Measurements from ENCODE around the gene ZNF213.

The ZNF213 gene

DNA sequence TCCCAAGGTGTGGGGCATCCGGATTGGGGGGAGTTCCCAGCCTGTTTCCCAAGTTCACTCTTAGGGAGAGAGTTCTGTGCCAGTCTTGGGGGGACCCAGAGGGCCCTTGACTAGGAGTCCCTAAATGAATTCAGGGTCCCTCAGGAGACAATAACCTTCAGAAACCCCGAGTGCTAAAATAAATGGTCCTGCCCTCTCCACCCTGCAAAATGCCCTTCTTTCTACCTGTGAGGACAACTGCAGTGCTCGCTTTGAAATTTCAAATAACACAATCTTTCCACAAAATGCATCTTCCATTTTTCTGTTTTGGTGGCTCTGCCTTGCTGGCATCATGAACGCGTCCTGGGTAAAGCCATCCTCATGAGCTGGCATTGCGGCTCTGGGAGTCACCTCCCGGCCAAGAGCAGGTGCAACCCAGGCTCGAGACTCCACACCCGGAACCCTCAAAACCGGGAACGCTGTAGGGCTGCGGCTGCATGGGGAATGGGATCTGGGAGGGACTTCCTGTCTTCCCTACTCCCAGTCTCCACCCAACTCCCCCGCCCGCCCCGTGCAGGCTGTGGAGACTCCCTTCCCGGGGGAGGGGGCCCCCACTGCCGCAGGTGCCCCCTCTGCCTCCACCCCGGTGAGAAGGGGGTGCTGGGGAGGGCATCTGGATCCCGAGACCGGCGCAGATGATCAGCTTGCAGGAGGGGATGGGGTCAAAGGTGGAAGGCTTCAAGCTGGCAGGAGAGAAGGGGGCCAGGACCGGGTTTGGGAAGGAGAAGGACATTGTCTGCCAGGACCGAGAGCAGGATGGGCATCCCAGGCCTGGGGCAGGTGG lies 22.6 kb upstream of the ZNF213 start, which contains the start of gene ZNF205:
ZNF205 (plus strand) TSS at position 529 of the 823 bp plus-strand sequence. CDS start 845 bp downstream, outside the sequence.
- Histone ChIP-seq H3K4me3 (peak within 1 kb of the TSS; percentile 92), H3K36me3 (ENCODE audit: insufficient read depth, low read length) (no peaks in the 10 kb centered on the region; the same call in 1 of the 2 replicates), H3K9ac (ENCODE audit: insufficient read length) (peak within 1 kb of the TSS; percentile 89), H3K9me3 (ENCODE audit: low read depth, low read length) (no peaks in the 10 kb centered on the region), H3K27ac (no peak within 1 kb of the TSS)
- DNase-seq (ENCODE audit: low read depth, low spot score) = no peak
- TF ChIP-seq POLR2AphosphoS5 (IDR thresholded peaks at IDR 0.05; ENCODE audit: borderline replicate concordance, low read depth, low read length) = peak; percentile 82
- TF ChIP-seq FOXP2 (optimal IDR thresholded peaks at IDR 0.05; ENCODE audit: control extremely low read depth, extremely low read length, insufficient read depth) = no peak
- no peak for TF ChIP-seq EZH2 (IDR thresholded peaks at IDR 0.05)

DNA sequence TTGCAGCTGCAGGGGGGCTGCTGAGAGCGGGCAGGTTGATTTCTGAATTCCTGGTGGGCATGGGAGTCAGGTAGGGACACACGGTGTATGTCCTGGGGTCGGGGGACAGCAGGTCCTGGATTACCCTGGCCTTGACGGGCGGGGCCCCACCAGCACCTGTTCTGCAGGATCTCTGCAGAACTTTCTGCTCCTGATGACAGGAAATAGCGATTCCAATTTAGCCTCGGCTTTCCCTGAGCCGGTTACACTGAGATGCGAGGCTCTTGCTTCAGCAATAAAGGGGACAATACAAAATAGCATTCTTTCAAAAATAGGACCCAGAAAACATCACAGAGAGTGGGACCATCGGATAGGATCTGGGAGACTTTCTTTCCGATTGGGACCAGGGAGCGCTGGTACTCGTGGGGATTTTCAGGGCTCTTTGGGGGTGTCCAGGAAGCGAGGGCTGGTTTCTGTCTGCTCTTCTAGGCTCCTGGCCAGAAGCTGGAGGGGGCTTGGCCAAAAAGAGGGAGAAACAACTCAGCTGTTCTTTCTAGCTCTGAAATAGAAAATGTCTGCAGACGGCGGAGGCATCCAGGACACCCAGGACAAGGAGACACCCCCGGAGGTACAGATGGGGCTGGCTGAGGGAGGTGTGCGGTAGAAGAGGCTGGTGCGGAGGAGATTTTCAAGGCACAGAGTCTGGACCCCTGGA lies 21.8 kb upstream of the ZNF213 start:
- TF ChIP-seq POLR2AphosphoS5 (IDR thresholded peaks at IDR 0.05; ENCODE audit: borderline replicate concordance, low read depth, low read length) = no peak
- H3K4me3 ChIP-seq = peak overlapping the region; percentile 92
- H3K36me3 ChIP-seq (ENCODE audit: insufficient read depth, low read length) = no peaks in the 10 kb centered on the region; the same call in 1 of the 2 replicates
- H3K9ac ChIP-seq (ENCODE audit: insufficient read length) = peak overlapping the region; percentile 89
- no peaks in the 10 kb centered on the region for H3K9me3 ChIP-seq (ENCODE audit: low read depth, low read length)
- DNase-seq (ENCODE audit: low read depth, low spot score) = no peak
- no peak overlapping the region for H3K27ac ChIP-seq

- TF ChIP-seq POLR2AphosphoS5 (IDR thresholded peaks at IDR 0.05; ENCODE audit: borderline replicate concordance, low read depth, low read length) (no peak), EZH2 (IDR thresholded peaks at IDR 0.05) (no peak), FOXP2 (optimal IDR thresholded peaks at IDR 0.05; ENCODE audit: control extremely low read depth, extremely low read length, insufficient read depth) (no peak)
- H3K9ac ChIP-seq (ENCODE audit: insufficient read length) = peak overlapping the region; percentile 89
- H3K4me3 ChIP-seq = peak overlapping the region; percentile 92
Measured at GRCh38 chr16:3113765-3114479, 20.9 kb upstream of the ZNF213 start.

DNA sequence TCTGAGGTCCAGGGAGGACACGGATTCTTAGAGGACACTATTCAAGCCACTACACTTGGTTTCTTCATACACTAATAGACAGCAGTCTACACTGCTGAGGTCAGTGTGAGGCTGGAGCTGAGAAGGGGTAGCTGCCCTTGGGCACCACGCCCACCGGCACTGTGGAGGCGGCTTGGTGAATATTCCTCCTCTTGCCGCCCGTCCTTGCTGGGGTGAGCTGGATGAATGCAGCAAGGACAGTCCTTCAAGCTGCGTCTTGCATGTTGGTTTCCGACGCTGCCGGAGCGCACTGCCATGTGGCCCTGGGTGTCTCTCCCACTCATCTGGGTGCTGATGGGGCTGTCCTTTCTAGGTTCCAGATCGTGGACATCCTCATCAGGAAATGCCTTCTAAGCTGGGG lies 19.8 kb upstream of the ZNF213 start:
- DNase-seq (ENCODE audit: low read depth, low spot score) = no peak
- Histone ChIP-seq H3K9ac (ENCODE audit: insufficient read length) (no peak overlapping the region), H3K36me3 (ENCODE audit: insufficient read depth, low read length) (no peaks in the 10 kb centered on the region; the same call in 1 of the 2 replicates), H3K27ac (no peak overlapping the region), H3K4me3 (no peak overlapping the region), H3K9me3 (ENCODE audit: low read depth, low read length) (no peaks in the 10 kb centered on the region)
- TF ChIP-seq FOXP2 (optimal IDR thresholded peaks at IDR 0.05; ENCODE audit: control extremely low read depth, extremely low read length, insufficient read depth) (no peak), EZH2 (IDR thresholded peaks at IDR 0.05) (no peak), POLR2AphosphoS5 (IDR thresholded peaks at IDR 0.05; ENCODE audit: borderline replicate concordance, low read depth, low read length) (no peak)

More at GRCh38 chr16:3113765-3114479, 20.9 kb upstream of the ZNF213 start:
- no peak for DNase-seq (ENCODE audit: low read depth, low spot score)
- Histone ChIP-seq H3K36me3 (ENCODE audit: insufficient read depth, low read length) (no peaks in the 10 kb centered on the region; the same call in 1 of the 2 replicates), H3K9me3 (ENCODE audit: low read depth, low read length) (no peaks in the 10 kb centered on the region), H3K27ac (no peak overlapping the region)

DNA sequence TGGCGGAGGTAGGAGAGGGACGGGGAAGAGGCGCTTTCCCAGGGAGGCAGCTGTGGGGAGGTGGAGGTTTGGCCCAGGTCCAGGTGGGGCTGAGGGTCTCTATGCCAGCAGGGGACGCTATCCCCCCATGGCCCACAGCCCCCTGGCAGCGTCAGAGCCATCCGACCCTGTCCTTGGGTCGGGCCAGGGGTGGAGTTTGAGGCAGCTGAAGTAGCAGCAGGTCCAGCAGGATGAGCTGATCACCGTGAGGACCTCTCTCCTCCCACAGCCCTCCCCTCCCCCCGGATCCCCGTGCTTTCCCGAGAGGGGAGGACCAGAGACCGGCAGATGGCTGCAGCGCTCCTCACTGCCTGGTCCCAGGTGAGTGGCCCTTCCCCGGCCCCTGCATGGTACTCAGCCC lies 19.3 kb upstream of the ZNF213 start:
- Histone ChIP-seq H3K36me3 (ENCODE audit: insufficient read depth, low read length) (no peaks in the 10 kb centered on the region; the same call in 1 of the 2 replicates), H3K9me3 (ENCODE audit: low read depth, low read length) (no peaks in the 10 kb centered on the region), H3K27ac (no peak overlapping the region), H3K9ac (ENCODE audit: insufficient read length) (no peak overlapping the region), H3K4me3 (no peak overlapping the region)
- no peak for DNase-seq (ENCODE audit: low read depth, low spot score)
- TF ChIP-seq FOXP2 (optimal IDR thresholded peaks at IDR 0.05; ENCODE audit: control extremely low read depth, extremely low read length, insufficient read depth) (no peak), POLR2AphosphoS5 (IDR thresholded peaks at IDR 0.05; ENCODE audit: borderline replicate concordance, low read depth, low read length) (no peak), EZH2 (IDR thresholded peaks at IDR 0.05) (no peak)

GRCh38 chr16:3118204-3118790 lies 16.5 kb upstream of the ZNF213 start:
- H3K4me3 ChIP-seq = no peak overlapping the region
- DNase-seq (ENCODE audit: low read depth, low spot score) = no peak
- H3K36me3 ChIP-seq (ENCODE audit: insufficient read depth, low read length) = no peaks in the 10 kb centered on the region; the same call in 1 of the 2 replicates
- no peaks in the 10 kb centered on the region for H3K9me3 ChIP-seq (ENCODE audit: low read depth, low read length)
- no peak overlapping the region for H3K9ac ChIP-seq (ENCODE audit: insufficient read length)
- H3K27ac ChIP-seq = no peak overlapping the region
- TF ChIP-seq FOXP2 (optimal IDR thresholded peaks at IDR 0.05; ENCODE audit: control extremely low read depth, extremely low read length, insufficient read depth) (no peak), POLR2AphosphoS5 (IDR thresholded peaks at IDR 0.05; ENCODE audit: borderline replicate concordance, low read depth, low read length) (no peak), EZH2 (IDR thresholded peaks at IDR 0.05) (no peak)

DNA sequence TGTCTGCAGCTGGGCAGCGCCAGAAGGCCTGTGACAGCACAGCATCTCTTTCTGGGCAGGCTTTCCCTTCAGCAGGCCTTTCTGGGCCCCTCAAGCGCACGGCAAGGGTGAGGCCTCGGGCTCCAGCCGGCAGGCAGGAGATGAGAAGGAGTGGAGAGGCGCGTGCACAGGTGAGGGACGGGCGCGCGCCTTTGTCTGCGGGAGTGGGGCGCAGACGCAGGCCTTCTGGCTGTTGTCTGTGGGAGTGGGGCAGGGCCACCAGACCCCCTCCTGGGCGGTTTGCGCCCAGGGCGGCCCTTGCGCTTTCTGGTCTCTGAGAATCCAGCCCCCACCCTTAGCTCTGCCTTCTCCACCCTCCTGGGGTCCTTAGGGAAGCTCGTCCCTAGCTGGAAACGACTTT lies 16.0 kb upstream of the ZNF213 start:
- no peak for DNase-seq (ENCODE audit: low read depth, low spot score)
- no peak for TF ChIP-seq FOXP2 (optimal IDR thresholded peaks at IDR 0.05; ENCODE audit: control extremely low read depth, extremely low read length, insufficient read depth)
- no peak for TF ChIP-seq EZH2 (IDR thresholded peaks at IDR 0.05)
- no peak for TF ChIP-seq POLR2AphosphoS5 (IDR thresholded peaks at IDR 0.05; ENCODE audit: borderline replicate concordance, low read depth, low read length)
- Histone ChIP-seq H3K4me3 (no peak overlapping the region), H3K9ac (ENCODE audit: insufficient read length) (no peak overlapping the region), H3K36me3 (ENCODE audit: insufficient read depth, low read length) (no peaks in the 10 kb centered on the region; the same call in 1 of the 2 replicates), H3K9me3 (ENCODE audit: low read depth, low read length) (no peaks in the 10 kb centered on the region), H3K27ac (no peak overlapping the region)

Data from SK-N-MC (cell line).